HL-60 (cell line): ENCODE measurements around the gene CSMD2.

ENCODE experiments used
- DNase-seq, 2 experiments: peaks; one replicate each; pipeline ENCODE4 v3.0.0-alpha.2; 2010 to 2020; ENCODE audit warnings: low read depth in 1 of 2, low spot score in 1 of 2
- H3K27ac ChIP-seq: fragments of 250-450 bp; sonication (Bioruptor Pico); replicated peaks from 2 replicates; pipeline ENCODE4 v1.5.1; 2020; ENCODE audit warnings: mild to moderate bottlenecking, moderate library complexity
- H3K27me3 ChIP-seq: fragments of 250-450 bp; sonication (Bioruptor Pico); 2 replicates; pipeline ENCODE4 v1.5.1; 2021; ENCODE audit warnings: mild to moderate bottlenecking, moderate library complexity; ENCODE audit not compliant: insufficient read depth, poor library complexity, severe bottlenecking
- H3K4me3 ChIP-seq: replicated peaks from 2 replicates; pipeline ENCODE4 v1.5.1; 2011; ENCODE audit warnings: mild to moderate bottlenecking, control low read depth, low read length; ENCODE audit not compliant: insufficient read depth
- CTCF ChIP-seq: IDR thresholded peaks from one replicate; pipeline ENCODE4 v1.5.1; 2011; ENCODE audit warnings: low read length, control low read depth, inconsistent platforms; ENCODE audit not compliant: insufficient read depth
- GABPA ChIP-seq: IDR thresholded peaks from 2 replicates; pipeline ENCODE4 v1.6.1; 2012; ENCODE audit warnings: low read depth
- POLR2AphosphoS5 ChIP-seq: IDR thresholded peaks from 2 replicates; pipeline ENCODE4 v1.6.1; 2012; ENCODE audit warnings: low read depth
- REST ChIP-seq: IDR thresholded peaks from 2 replicates; pipeline ENCODE4 v1.6.1; 2012; ENCODE audit warnings: low read depth; ENCODE audit not compliant: insufficient replicate concordance
- SPI1 ChIP-seq: IDR thresholded peaks from 2 replicates; pipeline ENCODE4 v1.6.1; 2012; ENCODE audit warnings: low read depth, mild to moderate bottlenecking, borderline replicate concordance

CSMD2 gene

GRCh38 chr1:33660956-33661355 lies 504.1 kb downstream of the CSMD2 start:
- no peak for TF ChIP-seq POLR2AphosphoS5
- TF ChIP-seq GABPA = no peak
- TF ChIP-seq SPI1 = no peak
- no peak for TF ChIP-seq CTCF
- no peak for TF ChIP-seq REST

GRCh38 chr1:33660244-33660643 lies 504.8 kb downstream of the CSMD2 start:
- Histone ChIP-seq H3K27me3 (no peaks in the 10 kb centered on the region), H3K4me3 (no peak overlapping the region), H3K27ac (no peak overlapping the region)
- no peak for DNase-seq
- TF ChIP-seq CTCF (no peak), POLR2AphosphoS5 (no peak), GABPA (no peak), REST (no peak), SPI1 (no peak)

More at GRCh38 chr1:33660956-33661355, 504.1 kb downstream of the CSMD2 start:
- H3K4me3 ChIP-seq = no peak overlapping the region
- no peak for DNase-seq
- H3K27me3 ChIP-seq = no peaks in the 10 kb centered on the region
- H3K27ac ChIP-seq = no peak overlapping the region

GRCh38 chr1:33659641-33660040 lies 505.4 kb downstream of the CSMD2 start:
- TF ChIP-seq SPI1 (no peak), POLR2AphosphoS5 (no peak), GABPA (no peak), REST (no peak), CTCF (no peak)
- no peak overlapping the region for H3K4me3 ChIP-seq
- DNase-seq = no peak
- H3K27me3 ChIP-seq = no peaks in the 10 kb centered on the region
- H3K27ac ChIP-seq = no peak overlapping the region
